HL-60 (cell line): ENCODE data around the gene RDX.

Experiments used
- DNase-seq, 2 experiments: peaks; one replicate each; pipeline ENCODE4 v3.0.0-alpha.2; 2010 to 2020; ENCODE audit warnings: low read depth in 1 of 2, low spot score in 1 of 2
- H3K27ac ChIP-seq: fragments of 250-450 bp; sonication (Bioruptor Pico); replicated peaks from 2 replicates; pipeline ENCODE4 v1.5.1; 2020; ENCODE audit warnings: mild to moderate bottlenecking, moderate library complexity
- H3K27me3 ChIP-seq: fragments of 250-450 bp; sonication (Bioruptor Pico); 2 replicates; pipeline ENCODE4 v1.5.1; 2021; ENCODE audit warnings: mild to moderate bottlenecking, moderate library complexity; ENCODE audit not compliant: insufficient read depth, poor library complexity, severe bottlenecking
- H3K4me3 ChIP-seq: replicated peaks from 2 replicates; pipeline ENCODE4 v1.5.1; 2011; ENCODE audit warnings: mild to moderate bottlenecking, control low read depth, low read length; ENCODE audit not compliant: insufficient read depth
- GABPA ChIP-seq: IDR thresholded peaks from 2 replicates; pipeline ENCODE4 v1.6.1; 2012; ENCODE audit warnings: low read depth
- POLR2AphosphoS5 ChIP-seq: IDR thresholded peaks from 2 replicates; pipeline ENCODE4 v1.6.1; 2012; ENCODE audit warnings: low read depth
- SPI1 ChIP-seq: IDR thresholded peaks from 2 replicates; pipeline ENCODE4 v1.6.1; 2012; ENCODE audit warnings: low read depth, mild to moderate bottlenecking, borderline replicate concordance
- TF ChIP-seq, protein P1 (sequence below): IDR thresholded peaks from one replicate; pipeline ENCODE4 v1.5.1; 2011; ENCODE audit warnings: low read length, control low read depth, inconsistent platforms; ENCODE audit not compliant: insufficient read depth
- TF ChIP-seq, protein P2 (sequence below): IDR thresholded peaks from 2 replicates; pipeline ENCODE4 v1.6.1; 2012; ENCODE audit warnings: low read depth; ENCODE audit not compliant: insufficient replicate concordance

RDX gene

DNA sequence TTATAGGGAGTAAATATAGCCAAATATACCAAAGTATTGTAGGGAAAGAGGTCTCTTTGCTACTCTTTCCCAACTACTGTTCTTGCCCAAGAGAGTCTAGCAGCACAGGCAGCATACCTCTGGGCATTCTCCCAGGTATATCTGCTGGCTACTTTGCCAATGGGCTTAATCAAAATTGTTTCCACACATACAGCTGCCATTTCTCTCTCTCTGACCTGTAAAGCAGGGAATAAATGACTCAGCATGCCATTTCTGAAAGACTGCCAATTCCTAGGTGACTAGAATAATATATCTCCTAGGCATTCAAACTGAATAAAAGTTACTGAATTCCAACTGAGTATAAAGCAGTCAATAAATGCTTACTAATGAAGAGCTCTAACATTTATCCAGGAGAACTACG lies 44.6 kb downstream of the RDX start:
- H3K27me3 ChIP-seq, result no peaks in the 10 kb centered on the region
- TF ChIP-seq GABPA (no peak), POLR2AphosphoS5 (no peak), SPI1 (no peak)
- TF ChIP-seq, protein P1, sequence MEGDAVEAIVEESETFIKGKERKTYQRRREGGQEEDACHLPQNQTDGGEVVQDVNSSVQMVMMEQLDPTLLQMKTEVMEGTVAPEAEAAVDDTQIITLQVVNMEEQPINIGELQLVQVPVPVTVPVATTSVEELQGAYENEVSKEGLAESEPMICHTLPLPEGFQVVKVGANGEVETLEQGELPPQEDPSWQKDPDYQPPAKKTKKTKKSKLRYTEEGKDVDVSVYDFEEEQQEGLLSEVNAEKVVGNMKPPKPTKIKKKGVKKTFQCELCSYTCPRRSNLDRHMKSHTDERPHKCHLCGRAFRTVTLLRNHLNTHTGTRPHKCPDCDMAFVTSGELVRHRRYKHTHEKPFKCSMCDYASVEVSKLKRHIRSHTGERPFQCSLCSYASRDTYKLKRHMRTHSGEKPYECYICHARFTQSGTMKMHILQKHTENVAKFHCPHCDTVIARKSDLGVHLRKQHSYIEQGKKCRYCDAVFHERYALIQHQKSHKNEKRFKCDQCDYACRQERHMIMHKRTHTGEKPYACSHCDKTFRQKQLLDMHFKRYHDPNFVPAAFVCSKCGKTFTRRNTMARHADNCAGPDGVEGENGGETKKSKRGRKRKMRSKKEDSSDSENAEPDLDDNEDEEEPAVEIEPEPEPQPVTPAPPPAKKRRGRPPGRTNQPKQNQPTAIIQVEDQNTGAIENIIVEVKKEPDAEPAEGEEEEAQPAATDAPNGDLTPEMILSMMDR, result no peak
- TF ChIP-seq, protein P2, sequence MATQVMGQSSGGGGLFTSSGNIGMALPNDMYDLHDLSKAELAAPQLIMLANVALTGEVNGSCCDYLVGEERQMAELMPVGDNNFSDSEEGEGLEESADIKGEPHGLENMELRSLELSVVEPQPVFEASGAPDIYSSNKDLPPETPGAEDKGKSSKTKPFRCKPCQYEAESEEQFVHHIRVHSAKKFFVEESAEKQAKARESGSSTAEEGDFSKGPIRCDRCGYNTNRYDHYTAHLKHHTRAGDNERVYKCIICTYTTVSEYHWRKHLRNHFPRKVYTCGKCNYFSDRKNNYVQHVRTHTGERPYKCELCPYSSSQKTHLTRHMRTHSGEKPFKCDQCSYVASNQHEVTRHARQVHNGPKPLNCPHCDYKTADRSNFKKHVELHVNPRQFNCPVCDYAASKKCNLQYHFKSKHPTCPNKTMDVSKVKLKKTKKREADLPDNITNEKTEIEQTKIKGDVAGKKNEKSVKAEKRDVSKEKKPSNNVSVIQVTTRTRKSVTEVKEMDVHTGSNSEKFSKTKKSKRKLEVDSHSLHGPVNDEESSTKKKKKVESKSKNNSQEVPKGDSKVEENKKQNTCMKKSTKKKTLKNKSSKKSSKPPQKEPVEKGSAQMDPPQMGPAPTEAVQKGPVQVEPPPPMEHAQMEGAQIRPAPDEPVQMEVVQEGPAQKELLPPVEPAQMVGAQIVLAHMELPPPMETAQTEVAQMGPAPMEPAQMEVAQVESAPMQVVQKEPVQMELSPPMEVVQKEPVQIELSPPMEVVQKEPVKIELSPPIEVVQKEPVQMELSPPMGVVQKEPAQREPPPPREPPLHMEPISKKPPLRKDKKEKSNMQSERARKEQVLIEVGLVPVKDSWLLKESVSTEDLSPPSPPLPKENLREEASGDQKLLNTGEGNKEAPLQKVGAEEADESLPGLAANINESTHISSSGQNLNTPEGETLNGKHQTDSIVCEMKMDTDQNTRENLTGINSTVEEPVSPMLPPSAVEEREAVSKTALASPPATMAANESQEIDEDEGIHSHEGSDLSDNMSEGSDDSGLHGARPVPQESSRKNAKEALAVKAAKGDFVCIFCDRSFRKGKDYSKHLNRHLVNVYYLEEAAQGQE, result no peak
- no peak overlapping the region for H3K27ac ChIP-seq
- no peak overlapping the region for H3K4me3 ChIP-seq
- no peak for DNase-seq

DNA sequence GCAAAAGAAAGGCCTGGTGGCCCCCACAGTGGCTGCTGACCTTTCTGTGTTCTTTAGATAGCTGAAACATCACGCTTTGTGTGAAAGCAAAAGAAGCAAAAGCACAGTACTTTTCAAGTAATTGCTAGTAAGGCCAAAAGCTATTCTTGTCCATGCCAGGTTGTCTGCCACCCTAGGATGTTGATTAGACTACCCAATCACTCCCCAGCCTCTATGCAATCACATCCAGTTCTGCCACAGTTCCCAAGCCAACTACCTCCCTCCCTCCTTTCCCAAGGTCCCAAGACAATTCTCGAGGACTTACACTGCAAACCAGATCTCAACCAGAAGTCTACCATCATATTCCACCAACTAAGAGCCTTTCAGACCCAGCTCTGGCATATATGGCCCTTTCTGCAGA lies 46.2 kb downstream of the RDX start:
- DNase-seq, result no peak
- H3K27me3 ChIP-seq, result no peaks in the 10 kb centered on the region
- no peak overlapping the region for H3K4me3 ChIP-seq
- no peak overlapping the region for H3K27ac ChIP-seq
- TF ChIP-seq GABPA (no peak), POLR2AphosphoS5 (no peak), SPI1 (no peak)
- TF ChIP-seq, protein P2, result no peak
- TF ChIP-seq, protein P1, result no peak

DNA sequence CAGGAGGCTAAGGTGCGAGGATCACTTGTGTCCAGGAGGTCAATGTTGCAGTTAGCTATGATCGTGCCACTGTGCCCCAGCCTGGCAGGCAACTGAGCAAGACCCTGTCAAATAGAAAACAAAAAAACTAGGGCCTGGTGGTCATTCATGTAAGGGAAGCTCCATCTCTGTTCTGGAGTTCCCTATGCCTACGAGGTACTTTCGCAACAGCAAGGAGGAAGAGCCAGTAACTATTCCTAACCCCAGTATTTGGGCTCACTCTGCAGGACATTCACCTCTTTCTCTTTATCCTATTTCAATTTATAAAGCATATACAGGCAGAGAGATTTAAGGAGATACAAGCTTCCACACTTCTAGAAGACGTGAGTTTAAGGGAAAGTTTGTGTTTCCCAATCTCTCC lies 46.6 kb downstream of the RDX start:
- H3K27ac ChIP-seq, result no peak overlapping the region
- no peaks in the 10 kb centered on the region for H3K27me3 ChIP-seq
- H3K4me3 ChIP-seq, result no peak overlapping the region
- DNase-seq, result no peak
- TF ChIP-seq GABPA (no peak), SPI1 (no peak), POLR2AphosphoS5 (no peak)
- TF ChIP-seq, protein P1, result no peak
- TF ChIP-seq, protein P2, result no peak
